Activated CD4-positive, alpha-beta T cell treated with anti-CD3 and anti-CD28 coated beads, Interleukin-2, Interleukin-6, amounts not matched to agents 100 ng/mL and 50 ng/mL, durations not matched to agents 16 hours and 8 hours (primary cell): Measurements from ENCODE around the gene DOC2B.
"Not testable (repeated sequence)": the region's sequence is repeated elsewhere in the genome, so short reads cannot be mapped to it uniquely, and the experiment has no call there.

Experiments used
- DNase-seq: peaks from one replicate; pipeline ENCODE4 v3.0.0-alpha.2; 2020

The DOC2B gene

GRCh38 chr17:181245-182049 is at the start of gene DOC2B:
Gene DOC2B, minus strand, starts transcription at chr17:181650. Its CDS starts 171 bp downstream, at chr17:181479.
- no peak for DNase-seq

GRCh38 chr17:230395-230770 is 48.9 kb upstream of the DOC2B start:
- no peak for DNase-seq

GRCh38 chr17:229709-230394 is 48.4 kb upstream of the DOC2B start:
- no peak for DNase-seq

- no peak for DNase-seq
Observed at GRCh38 chr17:228951-229708, 47.7 kb upstream of the DOC2B start.

- no peak for DNase-seq
Observed at GRCh38 chr17:227946-228615, 46.6 kb upstream of the DOC2B start.

- no peak for DNase-seq
Observed at GRCh38 chr17:227078-227945, 45.9 kb upstream of the DOC2B start.

- no peak for DNase-seq
Observed at GRCh38 chr17:226108-227077, 44.9 kb upstream of the DOC2B start.

- DNase-seq, result no peak
Observed at GRCh38 chr17:225551-225950, 44.1 kb upstream of the DOC2B start.

- DNase-seq, result not testable (repeated sequence)
Observed at GRCh38 chr17:224576-224975, 43.1 kb upstream of the DOC2B start.

GRCh38 chr17:223723-224471 is 42.4 kb upstream of the DOC2B start:
- no peak for DNase-seq

- DNase-seq, result no peak
Observed at GRCh38 chr17:222172-222571, 40.7 kb upstream of the DOC2B start.

- no peak for DNase-seq
Observed at GRCh38 chr17:219696-220095, 38.2 kb upstream of the DOC2B start.

GRCh38 chr17:218432-219110 is 37.1 kb upstream of the DOC2B start:
- DNase-seq, result no peak

GRCh38 chr17:216625-217024 is 35.2 kb upstream of the DOC2B start:
- no peak for DNase-seq

GRCh38 chr17:215563-216478 is 34.4 kb upstream of the DOC2B start:
- DNase-seq, result not testable (repeated sequence)

- no peak for DNase-seq
Observed at GRCh38 chr17:214881-215331, 33.5 kb upstream of the DOC2B start.

- DNase-seq, result no peak
Observed at GRCh38 chr17:213286-214105, 32.0 kb upstream of the DOC2B start.
